Epithelial cell of esophagus (primary cell): ENCODE results near the gene SLC22A23.

Experiments used
- DNase-seq: peaks from one replicate; pipeline ENCODE4 v3.0.0; 2010; ENCODE audit warnings: low read depth
- H3K4me3 ChIP-seq: 2 replicates; pipeline ENCODE4 v1.5.1; 2011; ENCODE audit warnings: mild to moderate bottlenecking, low read length, control low read depth
- CTCF ChIP-seq: IDR thresholded peaks from 2 replicates; pipeline ENCODE4 v1.5.1; 2011; ENCODE audit warnings: low read depth, mild to moderate bottlenecking, low read length, control low read depth, inconsistent platforms; ENCODE audit not compliant: insufficient read depth; ENCODE audit errors: missing control alignments

The SLC22A23 gene

GRCh38 chr6:3446184-3446583 lies 10.7 kb downstream of the SLC22A23 start:
- TF ChIP-seq CTCF: no peak
- no peak for DNase-seq
- no peak overlapping the region for H3K4me3 ChIP-seq

- TF ChIP-seq CTCF: no peak
- no peak overlapping the region for H3K4me3 ChIP-seq
- DNase-seq: peak; percentile 24
These were observed 12.4 kb downstream of the SLC22A23 start for GRCh38 chr6:3444276-3445088.

GRCh38 chr6:3443221-3443515 lies 13.7 kb downstream of the SLC22A23 start:
- TF ChIP-seq CTCF: no peak
- no peak for DNase-seq
- H3K4me3 ChIP-seq: no peak overlapping the region

- no peak for TF ChIP-seq CTCF
- DNase-seq: peak; percentile 62
- no peak overlapping the region for H3K4me3 ChIP-seq
These were observed 14.2 kb downstream of the SLC22A23 start for GRCh38 chr6:3442431-3443220.

GRCh38 chr6:3440911-3441310 lies 15.9 kb downstream of the SLC22A23 start:
- no peak for DNase-seq
- TF ChIP-seq CTCF: no peak
- H3K4me3 ChIP-seq: no peak overlapping the region

- no peak overlapping the region for H3K4me3 ChIP-seq
- no peak for DNase-seq
- no peak for TF ChIP-seq CTCF
These were observed 16.9 kb downstream of the SLC22A23 start for GRCh38 chr6:3439961-3440360.
